HAP-1 (cell line): ENCODE results near the gene POU5F1.
A peak's percentile ranks its signal among the peaks of the same experiment; 100 is the strongest.
"Not testable (repeated sequence)": the region's sequence is repeated elsewhere in the genome, so short reads cannot be mapped to it uniquely, and the experiment has no call there.

ENCODE experiments used
- DNase-seq, 2 experiments: peaks; one replicate each; pipeline ENCODE4 v3.0.0-alpha.2; 2016 to 2020; ENCODE audit warnings: low spot score in 2 of 2
- H3K27me3 ChIP-seq: fragments of 250-450 bp; sonication (Bioruptor Pico); 2 replicates; pipeline ENCODE4 v1.5.1; 2020; ENCODE audit warnings: low read depth, mild to moderate bottlenecking, moderate library complexity
- H3K36me3 ChIP-seq: fragments of 250-450 bp; sonication (Bioruptor Pico); replicated peaks from 2 replicates; pipeline ENCODE4 v1.5.1; 2020; ENCODE audit warnings: mild to moderate bottlenecking
- H3K4me1 ChIP-seq: fragments of 250-450 bp; sonication (Bioruptor Pico); 2 replicates; pipeline ENCODE4 v1.5.1; 2020; ENCODE audit warnings: mild to moderate bottlenecking
- H3K4me3 ChIP-seq: fragments of 250-450 bp; sonication (Bioruptor Pico); 2 replicates; pipeline ENCODE4 v1.5.1; 2020; ENCODE audit warnings: mild to moderate bottlenecking, moderate library complexity
- H3K9me3 ChIP-seq: fragments of 250-450 bp; sonication (Bioruptor Pico); 2 replicates; pipeline ENCODE4 v1.5.1; 2020; ENCODE audit warnings: mild to moderate bottlenecking, moderate library complexity
- in situ Hi-C: fragments of 300-500 bp; cut with MboI; formaldehyde crosslinking; loops from 3 replicates; pipeline ENCODE4 v1.14.3; 2020; ENCODE audit warnings: low sequenced_read_pairs, inconsistent platforms, mixed read lengths

The POU5F1 gene

DNA sequence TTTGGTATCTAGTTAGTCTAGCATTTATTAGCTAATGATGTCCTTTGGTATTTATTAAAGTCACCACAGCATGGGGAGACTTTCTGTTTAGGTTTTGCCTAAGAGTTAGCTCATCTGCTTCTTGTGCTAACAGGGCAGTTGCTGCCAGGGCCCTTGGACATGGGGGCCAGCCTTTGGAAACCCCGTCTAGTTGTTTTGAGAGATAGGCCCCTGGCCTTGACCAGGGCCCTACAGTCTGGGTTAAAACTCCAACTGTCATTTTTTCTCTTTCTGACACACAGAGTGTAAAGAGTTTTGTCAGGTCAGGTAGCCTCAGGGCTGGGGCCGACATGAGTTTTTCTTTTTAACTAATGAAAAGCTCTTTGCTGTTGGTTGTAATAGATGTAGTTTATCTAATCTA, 12.8 kb upstream of the POU5F1 start:
- in situ Hi-C loops, H3K4me3 ChIP-seq, DNase-seq, H3K4me1 ChIP-seq, H3K27me3 ChIP-seq, H3K9me3 ChIP-seq, H3K36me3 ChIP-seq: not testable (repeated sequence)

DNA sequence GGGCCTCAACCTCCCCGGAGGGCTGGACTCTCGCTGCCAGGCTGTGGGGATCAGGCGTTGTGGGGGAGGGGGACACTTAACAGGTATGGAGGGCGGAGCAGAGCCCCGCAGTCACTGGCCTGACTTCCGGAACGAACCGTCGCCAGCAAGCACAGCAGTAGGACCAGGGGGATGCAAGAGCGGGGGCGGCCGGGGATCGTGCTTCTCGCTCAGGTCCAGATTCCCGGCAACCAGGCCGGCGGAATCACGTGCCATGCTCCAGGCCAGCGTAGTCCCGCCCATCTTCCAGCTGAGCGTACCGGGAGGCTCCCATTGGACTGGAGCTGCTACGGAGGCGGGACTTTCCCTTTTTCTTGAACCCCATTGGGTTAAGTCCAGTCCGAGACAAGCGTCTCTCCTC, 10.0 kb upstream of the POU5F1 start:
- in situ Hi-C loops = no loop called here
- H3K4me3 ChIP-seq = no peak overlapping the region

DNA sequence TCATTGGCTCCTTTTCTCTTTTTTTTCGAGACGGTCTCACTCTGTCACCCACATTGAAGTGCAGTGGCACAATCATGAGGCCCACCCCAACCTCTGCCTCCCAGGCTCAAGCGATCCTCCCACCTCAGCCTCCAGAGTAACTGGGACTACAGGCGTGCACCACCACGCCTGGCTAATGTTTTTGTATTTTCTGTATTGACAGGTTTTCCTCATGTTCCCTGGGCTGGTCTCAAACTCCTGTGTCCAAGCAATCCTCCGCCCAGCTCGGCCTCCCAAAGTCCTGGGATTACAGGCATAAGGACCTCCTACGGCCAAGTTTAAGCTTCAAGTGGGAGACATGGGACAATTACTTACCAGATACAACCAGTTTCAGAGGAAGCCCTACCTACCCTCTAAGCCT, 9.4 kb upstream of the POU5F1 start:
- Histone ChIP-seq H3K9me3 (no peaks in the 10 kb centered on the region), H3K4me1 (no peaks in the 10 kb centered on the region), H3K4me3 (no peak overlapping the region), H3K36me3 (no peaks in the 10 kb centered on the region), H3K27me3 (no peaks in the 10 kb centered on the region)
- in situ Hi-C loops = no loop called here
- DNase-seq = no peak

More for the DNA sequence above, 10.0 kb upstream of the POU5F1 start:
- Histone ChIP-seq H3K36me3 (no peaks in the 10 kb centered on the region), H3K9me3 (no peaks in the 10 kb centered on the region), H3K4me1 (no peaks in the 10 kb centered on the region), H3K27me3 (no peaks in the 10 kb centered on the region)
- DNase-seq = no peak

GRCh38 chr6:31179042-31179386, 8.5 kb upstream of the POU5F1 start:
- Histone ChIP-seq H3K27me3 (no peaks in the 10 kb centered on the region), H3K4me3 (no peak overlapping the region), H3K9me3 (no peaks in the 10 kb centered on the region), H3K4me1 (no peaks in the 10 kb centered on the region), H3K36me3 (no peaks in the 10 kb centered on the region)
- DNase-seq = no peak
- in situ Hi-C loops = no loop called here

DNA sequence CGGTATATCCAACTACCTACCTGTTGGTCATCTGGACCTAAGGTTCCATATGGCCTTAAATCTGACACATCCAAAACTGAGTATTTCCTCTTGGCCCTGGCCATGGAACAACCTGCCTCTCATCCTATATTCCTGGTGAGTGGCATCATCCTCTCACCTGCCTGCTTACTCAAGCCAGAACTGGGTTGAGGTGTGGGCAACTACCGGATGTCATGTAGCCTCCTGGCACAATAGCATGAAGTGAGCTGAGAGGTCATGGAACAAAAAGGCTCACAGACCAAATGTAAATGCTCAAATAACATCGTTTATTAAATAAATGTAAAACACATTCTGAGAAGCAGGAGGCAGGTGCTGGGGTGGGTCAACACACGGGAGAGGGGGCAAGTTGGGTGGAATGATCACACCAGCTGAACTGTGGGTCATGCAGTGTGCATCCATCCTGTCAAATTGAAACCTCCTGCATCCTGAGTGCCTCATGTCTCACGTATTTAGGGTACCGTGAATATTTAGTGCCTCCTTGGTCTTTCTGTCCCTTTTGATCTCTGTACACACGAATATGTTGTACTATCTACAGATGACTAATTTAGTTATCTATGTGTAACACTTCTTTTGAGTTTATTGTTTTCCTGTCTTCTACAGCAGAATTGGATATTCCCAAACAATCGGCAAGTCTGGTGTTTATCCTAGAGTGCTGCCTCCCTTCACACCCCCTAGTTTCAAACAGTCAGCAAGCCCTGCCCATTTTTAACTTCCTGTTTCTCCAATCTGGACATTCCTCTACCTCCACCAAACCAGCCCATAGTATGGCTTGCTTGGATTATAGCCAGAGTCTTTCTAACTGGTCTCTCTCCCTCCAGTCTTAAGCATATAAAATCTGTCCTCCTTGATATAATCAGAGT, 7.9 kb upstream of the POU5F1 start:
- Histone ChIP-seq H3K4me3 (no peak overlapping the region), H3K27me3 (no peaks in the 10 kb centered on the region), H3K36me3 (no peaks in the 10 kb centered on the region), H3K9me3 (no peaks in the 10 kb centered on the region), H3K4me1 (no peaks in the 10 kb centered on the region; the same call in 1 of the 2 replicates)
- in situ Hi-C loops = no loop called here
- no peak for DNase-seq

GRCh38 chr6:31175971-31176370, 5.5 kb upstream of the POU5F1 start:
- DNase-seq = no peak
- Histone ChIP-seq H3K27me3 (no peaks in the 10 kb centered on the region), H3K4me3 (no peak overlapping the region), H3K9me3 (no peaks in the 10 kb centered on the region), H3K36me3 (no peaks in the 10 kb centered on the region), H3K4me1 (peaks cover 14% of the 10 kb centered on the region)
- in situ Hi-C loops = no loop called here

DNA sequence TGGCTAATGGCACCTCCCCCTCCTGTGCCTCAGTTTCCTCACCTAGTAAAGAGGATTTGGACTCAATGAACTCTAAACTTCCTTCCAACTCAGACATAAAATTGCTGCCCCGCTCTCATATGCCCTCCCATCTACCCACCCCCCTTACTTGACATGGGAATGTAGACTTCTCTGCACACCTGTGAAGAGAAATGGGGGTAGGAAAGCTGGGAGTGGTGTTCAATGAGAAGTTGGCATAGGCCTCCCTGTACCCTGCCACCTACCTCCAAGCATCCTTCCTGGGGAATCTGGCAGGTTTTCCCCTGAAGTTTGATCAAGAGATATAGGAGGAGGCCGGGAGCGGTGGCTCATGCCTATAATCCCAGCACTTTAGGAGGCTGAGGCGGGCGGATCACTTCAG, 3.9 kb upstream of the POU5F1 start:
- DNase-seq = no peak
- H3K4me1 ChIP-seq = peaks cover 14% of the 10 kb centered on the region
- H3K27me3 ChIP-seq = no peaks in the 10 kb centered on the region
- H3K9me3 ChIP-seq = peaks cover 3% of the 10 kb centered on the region; the same call in 1 of the 2 replicates
- no peak overlapping the region for H3K4me3 ChIP-seq
- H3K36me3 ChIP-seq = peaks cover 4% of the 10 kb centered on the region
- in situ Hi-C loops = no loop called here

- no peaks in the 10 kb centered on the region for H3K27me3 ChIP-seq
- in situ Hi-C loops = no loop called here
- H3K36me3 ChIP-seq = peaks cover 4% of the 10 kb centered on the region
- peaks cover 3% of the 10 kb centered on the region; the same call in 1 of the 2 replicates for H3K9me3 ChIP-seq
- peaks cover 14% of the 10 kb centered on the region for H3K4me1 ChIP-seq
- no peak overlapping the region for H3K4me3 ChIP-seq
- DNase-seq = no peak
These were observed 2.9 kb upstream of the POU5F1 start for GRCh38 chr6:31173406-31173805.

DNA sequence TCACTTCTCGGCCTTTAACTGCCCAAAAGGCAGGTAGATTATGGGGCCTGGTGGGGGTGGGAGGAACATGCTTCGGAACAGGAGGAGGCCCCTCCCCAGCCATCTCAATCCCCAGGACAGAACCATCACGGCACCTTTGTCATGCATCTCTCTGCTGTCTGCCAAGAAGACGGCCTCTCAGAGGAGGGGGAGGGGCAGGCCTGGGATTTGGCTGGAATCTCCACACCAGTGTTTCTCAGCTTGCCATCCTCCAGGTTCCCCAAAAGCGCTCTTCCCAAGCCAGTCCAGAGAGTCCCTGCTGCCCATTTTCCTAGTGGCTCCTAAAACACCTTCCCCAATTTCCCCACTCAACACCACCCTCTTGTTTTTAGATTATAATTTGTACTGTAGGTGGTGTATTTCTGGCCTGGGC, 2.5 kb upstream of the POU5F1 start:
- Histone ChIP-seq H3K27me3 (no peaks in the 10 kb centered on the region), H3K4me1 (peaks cover 14% of the 10 kb centered on the region), H3K36me3 (peaks cover 4% of the 10 kb centered on the region), H3K9me3 (peaks cover 3% of the 10 kb centered on the region; the same call in 1 of the 2 replicates), H3K4me3 (no peak overlapping the region)
- in situ Hi-C loops = no loop called here
- peak; percentile 55 to 82 for DNase-seq

DNA sequence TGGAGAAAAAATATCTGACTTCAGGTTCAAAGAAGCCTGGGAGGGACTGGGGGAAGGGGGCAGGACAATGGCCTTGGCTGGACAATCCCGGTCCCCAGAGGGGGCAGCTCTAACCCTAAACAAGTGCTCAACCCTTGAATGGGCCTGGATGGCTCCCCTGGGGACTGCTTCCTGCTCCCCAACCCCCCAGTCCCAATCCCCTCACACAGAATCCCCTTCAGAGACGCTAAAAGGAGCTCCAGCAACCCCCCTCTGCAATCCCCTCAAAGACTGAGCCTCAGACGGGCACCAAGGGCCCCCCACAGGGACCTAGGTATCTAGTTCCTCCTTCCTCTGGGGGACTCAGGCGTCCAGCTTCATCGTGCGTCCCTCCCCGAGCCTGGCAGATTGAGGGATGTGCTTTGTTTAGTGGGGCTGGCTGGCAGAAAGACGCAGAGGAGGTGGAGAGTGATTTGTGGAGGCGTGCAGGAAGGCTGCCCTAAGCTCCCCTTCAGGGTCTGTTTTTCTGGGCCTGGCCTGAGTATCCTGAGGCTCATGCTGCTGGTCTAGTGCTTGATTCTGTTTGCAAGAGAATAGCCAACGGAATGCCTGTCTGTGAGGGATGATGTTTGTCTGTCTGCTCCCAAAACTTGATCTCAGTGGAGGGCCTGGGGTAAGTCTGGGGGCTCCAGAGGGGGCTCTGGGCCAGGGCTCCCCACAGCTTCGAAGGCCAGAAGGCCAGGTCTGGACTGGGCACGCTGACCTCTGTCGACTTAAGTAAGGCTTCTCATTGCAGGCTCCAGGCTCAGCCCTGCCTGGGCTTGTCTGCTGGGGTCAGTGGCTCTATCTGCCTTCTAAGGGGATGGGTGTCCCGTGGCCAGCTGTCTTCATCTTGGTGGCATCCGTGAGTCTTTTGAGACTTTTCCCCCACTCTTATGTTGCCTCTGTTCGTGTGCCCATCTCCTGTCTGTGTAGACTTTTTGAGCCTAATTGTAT, 1.7 kb upstream of the POU5F1 start:
- Histone ChIP-seq H3K4me3 (no peak overlapping the region), H3K4me1 (peaks cover 14% of the 10 kb centered on the region), H3K36me3 (peaks cover 4% of the 10 kb centered on the region), H3K9me3 (peaks cover 3% of the 10 kb centered on the region; the same call in 1 of the 2 replicates), H3K27me3 (no peaks in the 10 kb centered on the region)
- no peak for DNase-seq
- in situ Hi-C loops = no loop called here

DNA sequence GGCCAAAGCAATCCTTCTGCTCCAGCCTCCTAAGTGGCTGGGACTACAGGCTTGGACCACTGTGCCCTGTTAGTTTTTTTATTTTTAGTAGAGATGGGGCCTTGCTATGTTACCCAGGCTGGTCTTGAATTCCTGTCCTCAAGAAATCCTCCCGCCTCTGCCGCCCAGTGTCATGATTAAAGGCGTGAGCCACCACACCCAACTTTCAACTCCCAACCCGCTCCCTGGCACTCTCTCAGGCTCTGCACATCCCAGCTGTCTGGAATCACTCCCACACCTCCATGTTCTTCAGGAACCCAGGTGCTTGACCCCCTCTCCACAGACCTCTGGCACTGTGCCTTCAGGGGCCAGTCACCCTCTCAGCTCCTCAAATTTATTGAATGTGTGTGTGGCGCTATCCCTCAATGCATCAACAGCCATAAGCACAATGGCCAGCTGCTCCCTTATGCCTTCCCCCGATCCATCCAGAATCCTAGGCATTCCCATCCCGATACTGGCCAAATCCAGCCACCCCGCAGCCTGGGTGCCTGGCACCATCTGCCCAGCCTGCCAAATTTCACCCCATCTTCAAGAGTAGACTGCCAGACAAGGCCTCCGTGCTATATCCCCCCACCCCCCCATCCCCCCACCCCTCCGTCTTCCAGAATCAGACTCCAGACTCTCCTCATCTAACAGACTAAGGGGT, 647 bp upstream of the POU5F1 start:
- H3K9me3 ChIP-seq = peaks cover 3% of the 10 kb centered on the region; the same call in 1 of the 2 replicates
- H3K4me1 ChIP-seq = peaks cover 14% of the 10 kb centered on the region
- no peak overlapping the region for H3K4me3 ChIP-seq
- no peak for DNase-seq
- H3K36me3 ChIP-seq = peaks cover 4% of the 10 kb centered on the region
- H3K27me3 ChIP-seq = no peaks in the 10 kb centered on the region
- in situ Hi-C loops = no loop called here

DNA sequence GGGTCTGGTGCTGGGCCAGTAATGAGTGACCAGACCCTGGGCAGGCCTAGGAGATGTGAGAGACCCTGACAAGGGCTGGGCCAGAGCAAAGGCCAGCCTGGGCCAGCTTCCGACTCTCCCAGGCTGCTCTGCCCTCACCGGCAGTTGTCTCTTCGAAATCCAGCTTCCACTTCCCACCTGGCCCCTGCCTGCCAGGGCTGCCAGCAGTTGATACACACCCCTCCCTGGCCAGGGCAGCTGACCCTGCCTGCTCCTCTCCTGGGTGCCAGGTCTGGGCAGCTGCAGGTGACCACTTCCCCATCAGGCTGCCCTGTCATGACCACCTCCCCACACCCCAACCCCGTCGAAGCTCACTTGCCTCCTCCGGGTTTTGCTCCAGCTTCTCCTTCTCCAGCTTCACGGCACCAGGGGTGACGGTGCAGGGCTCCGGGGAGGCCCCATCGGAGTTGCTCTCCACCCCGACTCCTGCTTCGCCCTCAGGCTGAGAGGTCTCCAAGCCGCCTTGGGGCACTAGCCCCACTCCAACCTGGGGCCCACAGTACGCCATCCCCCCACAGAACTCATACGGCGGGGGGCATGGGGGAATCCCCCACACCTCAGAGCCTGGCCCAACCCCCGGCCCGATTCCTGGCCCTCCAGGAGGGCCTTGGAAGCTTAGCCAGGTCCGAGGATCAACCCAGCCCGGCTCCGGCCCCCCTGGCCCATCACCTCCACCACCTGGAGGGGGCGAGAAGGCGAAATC, 453 bp downstream of the POU5F1 start:
- H3K9me3 ChIP-seq, H3K36me3 ChIP-seq, H3K27me3 ChIP-seq, in situ Hi-C loops: not testable (repeated sequence)
- Histone ChIP-seq H3K4me1 (peaks cover 14% of the 10 kb centered on the region), H3K4me3 (peak overlapping the region; percentile 52)
- DNase-seq = peak in 1 of 2 experiments; percentile 67
